Measurements from ENCODE around the gene USP20. TPM values are rescaled to one million over a fixed set of nuclear protein-coding genes. Genes with fewer than 3 reads are reported as not detected.

Gene USP20
- total RNA-seq, 1 donor from 2014 or later: 34.0 TPM

- Histone ChIP-seq H3K27ac (peak overlapping the region; percentile 65 to 76), H3K36me3 (peaks cover 15 to 47% of the 10 kb centered on the region in 2 donors)
- TF ChIP-seq CTCF (IDR thresholded peaks at IDR 0.05): no peak
Observed at GRCh38 chr9:129891569-129891968, 56.3 kb downstream of the USP20 start.

GRCh38 chr9:129894120-129894823 is 59.0 kb downstream of the USP20 start:
- Histone ChIP-seq H3K27ac (peak overlapping the region in 1 of 2 donors; percentile 50), H3K27me3 (no peaks in the 10 kb centered on the region), H3K4me3 (no peak overlapping the region), H3K4me1 (peaks cover 0 to 11% of the 10 kb centered on the region in 2 donors), H3K9me3 (no peaks in the 10 kb centered on the region), H3K36me3 (peaks cover 18 to 60% of the 10 kb centered on the region in 2 donors)
- TF ChIP-seq CTCF (IDR thresholded peaks at IDR 0.05): no peak
- no peak for DNase-seq (ENCODE audit: low spot score in 2 of 2)
- intact Hi-C loops (cut with DNase I): no loop called here

More at GRCh38 chr9:129891569-129891968, 56.3 kb downstream of the USP20 start:
- Histone ChIP-seq H3K27me3 (no peaks in the 10 kb centered on the region), H3K9me3 (no peaks in the 10 kb centered on the region), H3K4me1 (peaks cover 0 to 13% of the 10 kb centered on the region in 2 donors), H3K4me3 (peak overlapping the region in 1 of 2 donors; percentile 40)
- DNase-seq (ENCODE audit: low spot score in 2 of 2): no peak
- intact Hi-C loops (cut with DNase I): no loop called here

- H3K4me1 ChIP-seq: peaks cover 0 to 11% of the 10 kb centered on the region in 2 donors
- peaks cover 22 to 59% of the 10 kb centered on the region in 2 donors for H3K36me3 ChIP-seq
- no peaks in the 10 kb centered on the region for H3K9me3 ChIP-seq
- H3K27me3 ChIP-seq: no peaks in the 10 kb centered on the region
- DNase-seq (ENCODE audit: low spot score in 2 of 2): no peak
- TF ChIP-seq CTCF (IDR thresholded peaks at IDR 0.05): no peak
- no peak overlapping the region for H3K27ac ChIP-seq
- intact Hi-C loops (cut with DNase I): no loop called here
- no peak overlapping the region for H3K4me3 ChIP-seq
Observed at GRCh38 chr9:129895376-129896268, 60.4 kb downstream of the USP20 start.

- no peak for TF ChIP-seq CTCF (IDR thresholded peaks at IDR 0.05)
- intact Hi-C loops (cut with DNase I): no loop called here
- no peak overlapping the region for H3K27ac ChIP-seq
Observed at GRCh38 chr9:129897263-129897662, 62.0 kb downstream of the USP20 start.

GRCh38 chr9:129898185-129898584 is 62.9 kb downstream of the USP20 start:
- DNase-seq (ENCODE audit: low spot score in 2 of 2): no peak
- intact Hi-C loops (cut with DNase I): no loop called here
- no peak overlapping the region for H3K27ac ChIP-seq

More at GRCh38 chr9:129897263-129897662, 62.0 kb downstream of the USP20 start:
- no peak for DNase-seq (ENCODE audit: low spot score in 2 of 2)
- Histone ChIP-seq H3K4me3 (no peak overlapping the region), H3K27me3 (no peaks in the 10 kb centered on the region), H3K9me3 (no peaks in the 10 kb centered on the region), H3K36me3 (peaks cover 34 to 75% of the 10 kb centered on the region in 2 donors), H3K4me1 (peaks cover 0 to 7% of the 10 kb centered on the region in 2 donors)

More at GRCh38 chr9:129898185-129898584, 62.9 kb downstream of the USP20 start:
- Histone ChIP-seq H3K36me3 (peaks cover 40 to 84% of the 10 kb centered on the region in 2 donors), H3K27me3 (no peaks in the 10 kb centered on the region), H3K9me3 (no peaks in the 10 kb centered on the region), H3K4me3 (no peak overlapping the region), H3K4me1 (peaks cover 0 to 1% of the 10 kb centered on the region in 2 donors)
- TF ChIP-seq CTCF (IDR thresholded peaks at IDR 0.05): no peak

Measured in ascending aorta (tissue), 2 donors.